K562 (cell line): Measurements from ENCODE around the gene AGO1. TPM values are rescaled to one million over a fixed set of nuclear protein-coding genes. Genes with fewer than 3 reads are reported as not detected.

Source experiments
- CTBP1 ChIP-seq: fragments of 450-650 bp; IDR thresholded peaks from 2 replicates; pipeline ENCODE4 v1.6.1; 2016; ENCODE audit warnings: borderline replicate concordance
- DIDO1 ChIP-seq: fragments of 450-650 bp; IDR thresholded peaks from 2 replicates; pipeline ENCODE4 v1.6.1; 2016; ENCODE audit warnings: low read depth, missing biosample characterization, missing genetic modification characterization
- ETS2 ChIP-seq: IDR thresholded peaks from 2 replicates; pipeline ENCODE4 v1.6.1; 2016; ENCODE audit warnings: borderline replicate concordance, missing genetic modification characterization, mild to moderate bottlenecking, moderate library complexity, missing compliant biosample characterization; ENCODE audit not compliant: poor library complexity, severe bottlenecking
- FIP1L1 ChIP-seq: fragments of 200-400 bp; formaldehyde crosslinking; IDR thresholded peaks from 2 replicates; pipeline ENCODE4 v1.6.1; 2018; ENCODE audit warnings: mild to moderate bottlenecking, low read depth, low read length; ENCODE audit not compliant: poor library complexity, severe bottlenecking
- HSF4 ChIP-seq: fragments of 250-450 bp; sonication (Bioruptor Pico); IDR thresholded peaks from 2 replicates; pipeline ENCODE4 v2.1.2; 2022; ENCODE audit warnings: mild to moderate bottlenecking, moderate library complexity, borderline replicate concordance
- IFI16 ChIP-seq: fragments of 250-450 bp; sonication (Bioruptor Pico); IDR thresholded peaks from 2 replicates; pipeline ENCODE4 v2.1.2; 2022; ENCODE audit warnings: mild to moderate bottlenecking, inconsistent platforms
- NFIX ChIP-seq: fragments of 250-450 bp; sonication (Bioruptor Pico); IDR thresholded peaks from 2 replicates; pipeline ENCODE4 v1.4.0; 2020; ENCODE audit warnings: low read depth, mild to moderate bottlenecking, moderate library complexity
- RBBP5 ChIP-seq: fragments of 200-600 bp; sonication (generic); IDR thresholded peaks from 2 replicates; pipeline ENCODE4 v1.6.1; 2012; ENCODE audit warnings: borderline replicate concordance, mild to moderate bottlenecking, low read length, control low read depth, inconsistent platforms; ENCODE audit not compliant: insufficient read depth, poor library complexity, severe bottlenecking
- SIN3B ChIP-seq: fragments of 450-650 bp; IDR thresholded peaks from 2 replicates; pipeline ENCODE4 v1.6.1; 2017; ENCODE audit warnings: low read depth, mild to moderate bottlenecking, moderate library complexity
- TEAD2 ChIP-seq: fragments of 450-650 bp; IDR thresholded peaks from 2 replicates; pipeline ENCODE4 v1.6.1; 2016; ENCODE audit warnings: missing genetic modification characterization, control low read depth, missing compliant biosample characterization
- XRCC3 ChIP-seq: fragments of 450-650 bp; IDR thresholded peaks from 2 replicates; pipeline ENCODE4 v1.6.1; 2017; ENCODE audit warnings: mild to moderate bottlenecking, moderate library complexity
- ZNF239 ChIP-seq: fragments of 250-450 bp; sonication (Bioruptor Pico); IDR thresholded peaks from 2 replicates; pipeline ENCODE4 v1.4.0; 2020; ENCODE audit warnings: mild to moderate bottlenecking
- polyA plus RNA-seq, 8 experiments: library from polyadenylated mRNA; depleted of rRNA in 4 of 8; stranded (reverse) in 5 of 8; unstranded in 3 of 8; fragments of >200 nt; fragmentation: Nextera tagmentation in 2 of 8; fragmentation: Illumina TruSeq in 1 of 8; extraction: Ambion mirVana in 2 of 8; extraction: Trizol in 1 of 8; gene quantifications; 2 replicates each; pipeline versions ENCODE4 v1.2.1 to v1.2.3, GENCODE V29; 2011 to 2014; ENCODE audit warnings: inconsistent platforms in 1 of 8, missing spikeins in 1 of 8
- total RNA-seq, 7 experiments: library from RNA; depleted of rRNA in 6 of 7; stranded (reverse); fragments of >200 nt in 6 of 7; fragmentation: Illumina TruSeq in 2 of 7; extraction: Trizol in 2 of 7; gene quantifications; 2 replicates each; pipeline versions ENCODE4 v1.2.1 to v1.2.3, GENCODE V29; 2011 to 2021; ENCODE audit warnings: low replicate concordance in 1 of 7
- TF ChIP-seq, protein P1 (sequence below), 2 experiments: fragments of 150-350 bp in 1 of 2; IDR thresholded peaks; 2 replicates each; pipeline ENCODE4 v1.6.1; 2012 to 2016; ENCODE audit warnings: low read depth in 2 of 2, low read length in 2 of 2, mild to moderate bottlenecking in 1 of 2, moderate library complexity in 1 of 2
- TF ChIP-seq, protein P2 (sequence below): fragments of 450-650 bp; IDR thresholded peaks from 2 replicates; pipeline ENCODE4 v1.6.1; 2016; ENCODE audit warnings: low read depth

Gene AGO1
- total and polyA plus RNA-seq, 9 of the 15 experiments (the other 6 are each of a cell fraction or from before 2014, with no cell fraction given) = 7.3 to 64.2 (median 26.0) TPM

DNA sequence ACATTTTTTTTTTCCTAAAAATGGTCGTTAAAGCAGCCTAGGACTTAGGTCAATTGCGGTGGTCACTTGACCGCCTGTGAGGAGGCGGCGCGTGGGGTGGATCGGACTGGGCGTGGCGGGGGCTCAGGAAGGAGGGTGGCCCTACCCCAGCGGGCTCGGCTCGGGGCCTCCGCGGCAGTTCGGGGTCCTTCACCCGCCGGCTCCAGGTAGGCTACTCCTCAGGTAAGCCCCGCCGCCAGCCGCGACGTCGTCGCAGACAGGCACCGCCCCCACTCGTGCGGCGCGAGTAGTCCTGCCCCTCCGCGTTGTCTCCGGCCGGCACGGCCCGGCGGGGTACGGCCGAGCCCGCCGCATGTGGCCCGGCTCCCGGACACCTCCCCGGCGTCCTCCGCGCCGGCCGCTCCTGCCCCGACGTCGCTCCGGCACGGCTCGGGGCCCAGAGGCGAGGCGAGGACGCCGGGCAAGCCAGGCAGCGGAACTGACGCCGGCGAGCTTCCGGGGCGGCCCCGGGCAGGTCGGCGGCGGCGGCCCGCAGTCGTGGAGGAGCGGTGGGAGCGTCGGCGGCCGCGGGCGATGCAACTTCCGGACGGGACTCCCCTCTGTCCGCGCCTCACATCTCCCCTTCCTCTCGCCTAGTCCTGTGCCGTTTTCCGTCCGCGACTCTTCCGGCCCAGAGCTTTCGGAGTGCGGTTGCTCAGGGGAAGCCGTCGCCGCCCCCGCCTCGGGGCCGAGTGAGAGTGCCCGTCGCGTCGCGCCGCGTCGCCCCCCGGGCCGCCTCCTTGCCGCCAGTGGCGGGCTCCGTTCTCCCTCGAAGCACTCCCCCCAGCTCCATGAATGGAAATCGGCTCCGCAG lies 47.8 kb downstream of the AGO1 start, which contains the start of gene AGO3 (continued):
- TF ChIP-seq, protein P1, sequence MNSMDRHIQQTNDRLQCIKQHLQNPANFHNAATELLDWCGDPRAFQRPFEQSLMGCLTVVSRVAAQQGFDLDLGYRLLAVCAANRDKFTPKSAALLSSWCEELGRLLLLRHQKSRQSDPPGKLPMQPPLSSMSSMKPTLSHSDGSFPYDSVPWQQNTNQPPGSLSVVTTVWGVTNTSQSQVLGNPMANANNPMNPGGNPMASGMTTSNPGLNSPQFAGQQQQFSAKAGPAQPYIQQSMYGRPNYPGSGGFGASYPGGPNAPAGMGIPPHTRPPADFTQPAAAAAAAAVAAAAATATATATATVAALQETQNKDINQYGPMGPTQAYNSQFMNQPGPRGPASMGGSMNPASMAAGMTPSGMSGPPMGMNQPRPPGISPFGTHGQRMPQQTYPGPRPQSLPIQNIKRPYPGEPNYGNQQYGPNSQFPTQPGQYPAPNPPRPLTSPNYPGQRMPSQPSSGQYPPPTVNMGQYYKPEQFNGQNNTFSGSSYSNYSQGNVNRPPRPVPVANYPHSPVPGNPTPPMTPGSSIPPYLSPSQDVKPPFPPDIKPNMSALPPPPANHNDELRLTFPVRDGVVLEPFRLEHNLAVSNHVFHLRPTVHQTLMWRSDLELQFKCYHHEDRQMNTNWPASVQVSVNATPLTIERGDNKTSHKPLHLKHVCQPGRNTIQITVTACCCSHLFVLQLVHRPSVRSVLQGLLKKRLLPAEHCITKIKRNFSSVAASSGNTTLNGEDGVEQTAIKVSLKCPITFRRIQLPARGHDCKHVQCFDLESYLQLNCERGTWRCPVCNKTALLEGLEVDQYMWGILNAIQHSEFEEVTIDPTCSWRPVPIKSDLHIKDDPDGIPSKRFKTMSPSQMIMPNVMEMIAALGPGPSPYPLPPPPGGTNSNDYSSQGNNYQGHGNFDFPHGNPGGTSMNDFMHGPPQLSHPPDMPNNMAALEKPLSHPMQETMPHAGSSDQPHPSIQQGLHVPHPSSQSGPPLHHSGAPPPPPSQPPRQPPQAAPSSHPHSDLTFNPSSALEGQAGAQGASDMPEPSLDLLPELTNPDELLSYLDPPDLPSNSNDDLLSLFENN (IDR thresholded peaks at IDR 0.05; ENCODE audit: low read depth in 2 of 2, low read length in 2 of 2) = no peak; a peak in 1 of 4 replicates
- TF ChIP-seq TEAD2 (tag) = no peak
- no peak for TF ChIP-seq NFIX (CRISPR knock-in tag)
- TF ChIP-seq HSF4 = no peak
- no peak for TF ChIP-seq XRCC3
- TF ChIP-seq DIDO1 (tag) = no peak
- peak; percentile 95 for TF ChIP-seq CTBP1
- peak; percentile 100 for TF ChIP-seq RBBP5
- TF ChIP-seq ETS2 (tag) = no peak
- TF ChIP-seq, protein P2, sequence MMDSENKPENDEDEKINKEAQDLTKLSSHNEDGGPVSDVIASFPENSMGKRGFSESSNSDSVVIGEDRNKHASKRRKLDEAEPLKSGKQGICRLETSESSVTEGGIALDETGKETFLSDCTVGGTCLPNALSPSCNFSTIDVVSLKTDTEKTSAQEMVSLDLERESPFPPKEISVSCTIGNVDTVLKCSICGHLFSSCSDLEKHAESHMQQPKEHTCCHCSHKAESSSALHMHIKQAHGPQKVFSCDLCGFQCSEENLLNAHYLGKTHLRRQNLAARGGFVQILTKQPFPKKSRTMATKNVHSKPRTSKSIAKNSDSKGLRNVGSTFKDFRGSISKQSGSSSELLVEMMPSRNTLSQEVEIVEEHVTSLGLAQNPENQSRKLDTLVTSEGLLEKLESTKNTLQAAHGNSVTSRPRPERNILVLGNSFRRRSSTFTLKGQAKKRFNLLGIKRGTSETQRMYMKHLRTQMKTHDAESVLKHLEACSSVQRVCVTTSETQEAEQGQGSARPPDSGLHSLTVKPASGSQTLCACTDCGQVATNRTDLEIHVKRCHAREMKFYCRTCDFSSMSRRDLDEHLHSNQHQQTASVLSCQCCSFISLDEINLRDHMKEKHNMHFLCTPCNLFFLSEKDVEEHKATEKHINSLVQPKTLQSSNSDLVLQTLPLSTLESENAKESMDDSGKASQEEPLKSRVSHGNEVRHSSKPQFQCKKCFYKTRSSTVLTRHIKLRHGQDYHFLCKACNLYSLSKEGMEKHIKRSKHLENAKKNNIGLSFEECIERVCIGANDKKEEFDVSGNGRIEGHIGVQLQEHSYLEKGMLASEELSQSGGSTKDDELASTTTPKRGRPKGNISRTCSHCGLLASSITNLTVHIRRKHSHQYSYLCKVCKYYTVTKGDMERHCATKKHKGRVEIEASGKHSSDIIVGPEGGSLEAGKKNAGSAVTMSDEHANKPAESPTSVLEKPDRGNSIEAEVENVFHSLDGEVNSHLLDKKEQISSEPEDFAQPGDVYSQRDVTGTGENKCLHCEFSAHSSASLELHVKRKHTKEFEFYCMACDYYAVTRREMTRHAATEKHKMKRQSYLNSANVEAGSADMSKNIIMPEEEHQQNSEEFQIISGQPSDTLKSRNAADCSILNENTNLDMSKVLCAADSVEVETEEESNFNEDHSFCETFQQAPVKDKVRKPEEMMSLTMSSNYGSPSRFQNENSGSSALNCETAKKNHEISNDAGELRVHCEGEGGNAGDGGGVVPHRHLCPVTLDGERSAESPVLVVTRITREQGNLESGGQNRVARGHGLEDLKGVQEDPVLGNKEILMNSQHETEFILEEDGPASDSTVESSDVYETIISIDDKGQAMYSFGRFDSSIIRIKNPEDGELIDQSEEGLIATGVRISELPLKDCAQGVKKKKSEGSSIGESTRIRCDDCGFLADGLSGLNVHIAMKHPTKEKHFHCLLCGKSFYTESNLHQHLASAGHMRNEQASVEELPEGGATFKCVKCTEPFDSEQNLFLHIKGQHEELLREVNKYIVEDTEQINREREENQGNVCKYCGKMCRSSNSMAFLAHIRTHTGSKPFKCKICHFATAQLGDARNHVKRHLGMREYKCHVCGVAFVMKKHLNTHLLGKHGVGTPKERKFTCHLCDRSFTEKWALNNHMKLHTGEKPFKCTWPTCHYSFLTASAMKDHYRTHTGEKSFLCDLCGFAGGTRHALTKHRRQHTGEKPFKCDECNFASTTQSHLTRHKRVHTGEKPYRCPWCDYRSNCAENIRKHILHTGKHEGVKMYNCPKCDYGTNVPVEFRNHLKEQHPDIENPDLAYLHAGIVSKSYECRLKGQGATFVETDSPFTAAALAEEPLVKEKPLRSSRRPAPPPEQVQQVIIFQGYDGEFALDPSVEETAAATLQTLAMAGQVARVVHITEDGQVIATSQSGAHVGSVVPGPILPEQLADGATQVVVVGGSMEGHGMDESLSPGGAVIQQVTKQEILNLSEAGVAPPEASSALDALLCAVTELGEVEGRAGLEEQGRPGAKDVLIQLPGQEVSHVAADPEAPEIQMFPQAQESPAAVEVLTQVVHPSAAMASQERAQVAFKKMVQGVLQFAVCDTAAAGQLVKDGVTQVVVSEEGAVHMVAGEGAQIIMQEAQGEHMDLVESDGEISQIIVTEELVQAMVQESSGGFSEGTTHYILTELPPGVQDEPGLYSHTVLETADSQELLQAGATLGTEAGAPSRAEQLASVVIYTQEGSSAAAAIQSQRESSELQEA = no peak
- TF ChIP-seq FIP1L1 = peak; percentile 97
- peak; percentile 85; the same call in 1 of the 2 replicates for TF ChIP-seq SIN3B
- no peak for TF ChIP-seq ZNF239 (CRISPR knock-in tag)
- TF ChIP-seq IFI16 (CRISPR knock-in tag) = no peak
